C4-2B (cell line): ENCODE results near the gene PRSS56.

Source experiments
- H3K27ac ChIP-seq: fragments of 450-650 bp; 2 replicates; pipeline ENCODE4 v1.5.1; 2017
- CTCF ChIP-seq: fragments of 450-650 bp; conservative IDR thresholded peaks from 2 replicates; pipeline ENCODE4 v1.5.1; 2017; ENCODE audit warnings: mild to moderate bottlenecking
- ZFX ChIP-seq: fragments of 450-650 bp; IDR thresholded peaks from 2 replicates; pipeline ENCODE4 v1.6.1; 2017

Gene PRSS56

DNA sequence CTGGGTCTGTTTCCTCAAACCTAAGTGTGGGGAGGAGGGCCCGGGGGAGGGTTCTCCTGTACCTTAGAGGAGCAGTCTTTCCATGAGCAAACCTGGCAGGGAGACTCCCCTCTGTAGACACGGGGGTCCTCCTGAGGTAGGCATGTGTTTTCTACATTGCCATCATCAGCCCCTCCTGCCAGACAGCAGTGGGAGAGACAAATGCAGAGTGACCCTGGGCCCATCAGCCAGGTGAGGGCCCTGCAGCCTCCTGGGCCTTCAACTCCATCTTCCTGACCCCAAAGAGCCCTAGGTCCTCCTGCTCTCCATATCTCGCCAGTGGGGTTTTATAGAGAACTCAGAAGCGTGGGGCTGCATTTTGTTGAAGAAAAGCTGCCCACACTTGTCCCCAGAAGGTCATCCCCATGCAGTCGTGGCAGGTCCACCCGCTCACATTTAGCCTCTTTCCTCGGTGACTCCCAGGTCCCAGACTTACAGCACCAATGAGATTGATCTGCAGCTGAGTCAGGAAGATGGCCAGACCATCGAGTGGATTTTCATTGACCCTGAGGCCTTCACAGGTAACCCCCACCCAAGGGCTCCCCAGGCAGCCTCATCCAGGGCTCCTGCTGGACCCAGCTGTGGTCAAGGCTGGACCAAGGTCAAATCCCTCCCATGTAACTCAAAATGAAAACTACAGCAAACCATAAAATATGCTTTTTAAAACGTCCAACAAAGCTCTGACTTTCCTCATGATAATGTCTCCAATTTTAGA is 21.9 kb downstream of the PRSS56 start:
- H3K27ac ChIP-seq = no peak overlapping the region
- TF ChIP-seq CTCF (no peak), ZFX (no peak)

- TF ChIP-seq CTCF = no peak
- no peak for TF ChIP-seq ZFX
- no peak overlapping the region for H3K27ac ChIP-seq
Measured at GRCh38 chr2:232542715-232543467, 22.7 kb downstream of the PRSS56 start.

GRCh38 chr2:232543491-232543890 is 23.3 kb downstream of the PRSS56 start:
- TF ChIP-seq CTCF (no peak), ZFX (no peak)
- no peak overlapping the region for H3K27ac ChIP-seq

DNA sequence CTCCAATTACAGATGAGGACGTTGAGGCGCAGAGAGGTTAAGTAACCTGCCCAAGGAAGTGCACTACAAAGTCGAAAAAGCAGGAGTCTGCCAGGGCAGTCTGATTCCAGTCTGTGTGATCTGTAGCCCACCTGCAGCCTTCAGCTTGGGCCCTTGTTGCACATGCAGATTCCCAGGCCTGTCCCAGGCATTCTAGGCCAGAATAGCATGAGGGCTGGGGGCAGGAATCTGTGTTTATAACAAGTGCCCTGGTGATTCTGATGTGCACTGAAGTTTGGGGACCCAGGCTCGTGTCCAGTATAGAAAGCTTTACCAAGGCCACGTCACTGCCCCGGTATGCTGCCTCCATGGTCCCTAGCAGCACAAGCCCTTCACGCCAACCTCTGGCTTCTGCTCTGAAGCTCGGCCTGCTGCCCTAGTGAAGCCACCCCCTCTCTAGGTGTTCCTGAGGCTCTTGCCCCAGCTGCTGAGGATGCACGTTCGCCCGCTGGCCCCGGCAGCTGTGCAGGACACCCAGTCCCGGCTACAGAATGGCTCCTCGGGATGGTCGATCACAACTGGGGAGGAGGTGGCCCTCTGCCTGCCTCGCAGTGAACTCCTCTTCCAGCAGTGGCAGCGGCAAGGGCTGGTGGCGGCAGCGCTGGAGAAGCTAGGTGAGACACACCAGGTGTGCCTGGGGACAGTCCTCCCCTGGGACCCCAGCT is 23.9 kb downstream of the PRSS56 start:
- no peak for TF ChIP-seq CTCF
- TF ChIP-seq ZFX = no peak

DNA sequence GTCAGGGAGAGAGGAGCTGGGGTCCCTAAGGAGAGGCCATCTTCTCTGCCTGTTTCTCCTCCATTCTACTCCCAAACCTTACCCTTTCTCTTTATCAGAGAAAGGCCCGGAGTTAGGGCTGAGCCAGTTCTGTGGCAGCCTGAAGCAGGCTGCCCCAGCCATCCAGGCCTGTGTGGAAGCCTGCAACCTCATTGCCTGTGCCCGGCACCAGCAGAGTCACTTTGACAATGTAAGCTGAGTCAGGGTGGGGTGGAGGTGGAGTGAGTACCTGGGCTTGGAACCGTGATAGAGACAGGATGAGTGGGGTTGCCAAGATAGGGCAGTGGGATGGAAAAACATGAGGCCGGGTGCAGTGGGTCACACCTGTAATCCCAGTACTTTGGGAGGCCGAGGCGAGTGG is 24.5 kb downstream of the PRSS56 start:
- no peak for TF ChIP-seq CTCF
- no peak for TF ChIP-seq ZFX
- no peak overlapping the region for H3K27ac ChIP-seq

More for the DNA sequence above, 23.9 kb downstream of the PRSS56 start:
- no peak overlapping the region for H3K27ac ChIP-seq

DNA sequence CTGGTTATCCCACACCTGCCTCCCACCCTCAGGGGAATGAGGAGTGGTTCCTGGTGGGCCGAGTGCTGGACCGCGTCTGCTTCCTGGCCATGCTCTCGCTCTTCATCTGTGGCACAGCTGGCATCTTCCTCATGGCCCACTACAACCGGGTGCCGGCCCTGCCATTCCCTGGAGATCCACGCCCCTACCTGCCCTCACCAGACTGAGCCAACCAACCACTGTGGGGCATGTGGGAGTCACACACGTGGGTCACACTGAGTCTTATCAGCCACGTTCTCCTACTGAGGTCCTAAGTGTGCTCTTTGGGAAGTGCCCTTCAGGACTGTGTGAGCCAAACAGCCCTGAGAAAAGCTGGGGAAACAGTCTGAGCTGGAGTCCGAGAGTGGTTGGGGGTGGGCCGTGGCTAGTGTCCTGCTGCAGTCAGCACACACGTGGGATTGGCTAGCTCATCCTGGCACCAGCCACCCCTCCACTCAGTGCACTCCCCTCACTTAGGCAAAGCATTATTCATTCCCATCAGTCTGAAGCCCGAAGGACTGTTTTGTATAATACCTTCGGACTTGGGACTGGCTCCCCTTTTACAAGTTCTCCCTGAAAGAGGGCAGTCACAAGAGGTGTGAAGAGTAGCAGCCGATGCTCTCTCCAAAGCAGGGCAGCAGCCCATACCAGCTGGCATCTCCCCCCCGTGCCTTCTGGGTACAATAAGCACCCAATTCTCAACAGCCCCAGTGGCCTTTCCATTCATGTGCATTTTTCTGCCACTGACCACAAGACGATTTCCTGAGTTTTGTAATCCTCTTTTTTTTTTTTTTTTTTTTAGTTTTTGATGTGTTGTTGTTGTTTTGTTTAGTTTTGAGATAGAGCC is 25.6 kb downstream of the PRSS56 start:
- no peak overlapping the region for H3K27ac ChIP-seq
- no peak for TF ChIP-seq ZFX
- no peak for TF ChIP-seq CTCF
